Measurements from ENCODE around the gene JUND. TPM values are rescaled to one million over a fixed set of nuclear protein-coding genes. Genes with fewer than 3 reads are reported as not detected.

The JUND gene
- total RNA-seq, 1 experiment from 2014 or later: 75.0 TPM

DNA sequence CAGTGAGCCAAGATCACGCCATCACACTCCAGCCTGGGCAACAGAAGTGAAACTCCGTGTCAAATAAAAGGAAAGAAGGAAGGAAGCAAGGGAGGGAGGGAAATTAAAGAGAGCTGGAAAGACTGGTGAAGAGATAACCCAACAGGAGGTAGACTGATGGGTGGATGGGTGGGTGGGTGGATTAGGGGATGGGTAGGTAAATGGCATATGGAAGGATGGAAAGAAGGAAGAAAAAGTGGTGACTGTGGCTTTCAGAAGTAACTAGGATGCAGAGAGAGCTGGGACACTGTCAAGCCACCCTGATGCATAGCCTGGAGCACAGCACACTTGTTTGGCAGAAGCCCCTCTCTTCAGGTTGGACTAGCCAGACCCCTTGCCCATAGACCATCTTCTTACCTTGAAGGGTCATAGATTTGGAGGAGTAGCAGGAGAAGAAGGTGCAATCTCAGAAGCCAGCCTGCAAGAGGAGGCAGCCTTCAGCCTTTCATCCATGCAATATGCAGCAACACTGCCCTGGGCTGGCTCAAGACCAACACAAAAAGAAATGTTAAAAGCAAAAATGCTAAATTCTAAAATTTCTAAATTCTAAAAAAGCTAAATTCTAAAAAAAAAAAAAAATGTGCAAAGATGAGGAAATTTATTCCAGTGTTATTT lies 12.2 kb downstream of the JUND start:
- DNase-seq (ENCODE audit: low read depth): no peak

- peak; percentile 1 for DNase-seq (ENCODE audit: low read depth)
These were observed 14.4 kb downstream of the JUND start for GRCh38 chr19:18266771-18267686.

GRCh38 chr19:18265582-18265981 lies 15.8 kb downstream of the JUND start:
- no peak for DNase-seq (ENCODE audit: low read depth)

- DNase-seq (ENCODE audit: low read depth): no peak
These were observed 16.4 kb downstream of the JUND start for GRCh38 chr19:18264971-18265540.

- no peak for DNase-seq (ENCODE audit: low read depth)
These were observed 17.1 kb downstream of the JUND start for GRCh38 chr19:18264137-18264854.

- no peak for DNase-seq (ENCODE audit: low read depth)
These were observed 17.9 kb downstream of the JUND start for GRCh38 chr19:18263324-18264136.

GRCh38 chr19:18262917-18263316 lies 18.5 kb downstream of the JUND start:
- DNase-seq (ENCODE audit: low read depth): no peak

DNA sequence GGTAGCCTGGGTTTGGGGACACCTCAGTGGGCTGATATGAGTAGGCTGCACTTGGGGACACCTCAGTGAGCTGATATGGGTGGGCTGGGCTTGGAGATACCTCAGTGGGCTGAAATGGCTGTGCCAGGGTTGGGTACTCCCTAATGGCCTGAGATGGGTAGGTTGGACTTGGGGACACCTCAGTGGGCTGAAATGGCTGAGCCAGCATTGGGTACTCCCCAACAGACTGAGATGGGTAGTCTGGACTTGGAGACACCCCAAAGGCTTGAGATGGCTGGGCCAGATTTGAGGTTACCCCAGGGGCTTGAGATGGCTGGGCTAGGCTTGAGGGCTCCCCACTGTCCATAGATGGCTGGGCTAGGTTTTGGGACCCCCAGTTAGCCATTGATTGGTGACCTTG lies 19.3 kb downstream of the JUND start:
- DNase-seq (ENCODE audit: low read depth): no peak

DNA sequence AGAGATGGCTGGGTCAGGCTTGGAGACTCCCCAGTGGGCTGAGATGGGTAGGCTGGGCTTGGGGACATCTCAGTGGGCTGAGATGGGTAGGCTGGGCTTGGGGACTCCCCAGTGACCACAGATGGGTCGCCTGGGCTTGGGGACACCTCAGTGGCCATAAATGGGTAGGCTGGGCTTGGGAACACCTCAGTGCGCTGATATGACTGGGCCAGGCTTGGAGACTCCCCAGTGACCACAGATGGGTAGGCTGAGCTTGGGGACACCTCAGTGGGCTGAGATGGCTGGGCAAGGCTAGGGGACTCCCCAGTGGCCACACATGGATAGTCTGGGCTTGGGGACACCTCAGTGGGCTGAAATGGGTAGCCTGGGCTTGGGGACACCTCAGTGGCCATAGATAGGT lies 19.9 kb downstream of the JUND start:
- no peak for DNase-seq (ENCODE audit: low read depth)

GRCh38 chr19:18259893-18260292 lies 21.5 kb downstream of the JUND start:
- no peak for DNase-seq (ENCODE audit: low read depth)

DNA sequence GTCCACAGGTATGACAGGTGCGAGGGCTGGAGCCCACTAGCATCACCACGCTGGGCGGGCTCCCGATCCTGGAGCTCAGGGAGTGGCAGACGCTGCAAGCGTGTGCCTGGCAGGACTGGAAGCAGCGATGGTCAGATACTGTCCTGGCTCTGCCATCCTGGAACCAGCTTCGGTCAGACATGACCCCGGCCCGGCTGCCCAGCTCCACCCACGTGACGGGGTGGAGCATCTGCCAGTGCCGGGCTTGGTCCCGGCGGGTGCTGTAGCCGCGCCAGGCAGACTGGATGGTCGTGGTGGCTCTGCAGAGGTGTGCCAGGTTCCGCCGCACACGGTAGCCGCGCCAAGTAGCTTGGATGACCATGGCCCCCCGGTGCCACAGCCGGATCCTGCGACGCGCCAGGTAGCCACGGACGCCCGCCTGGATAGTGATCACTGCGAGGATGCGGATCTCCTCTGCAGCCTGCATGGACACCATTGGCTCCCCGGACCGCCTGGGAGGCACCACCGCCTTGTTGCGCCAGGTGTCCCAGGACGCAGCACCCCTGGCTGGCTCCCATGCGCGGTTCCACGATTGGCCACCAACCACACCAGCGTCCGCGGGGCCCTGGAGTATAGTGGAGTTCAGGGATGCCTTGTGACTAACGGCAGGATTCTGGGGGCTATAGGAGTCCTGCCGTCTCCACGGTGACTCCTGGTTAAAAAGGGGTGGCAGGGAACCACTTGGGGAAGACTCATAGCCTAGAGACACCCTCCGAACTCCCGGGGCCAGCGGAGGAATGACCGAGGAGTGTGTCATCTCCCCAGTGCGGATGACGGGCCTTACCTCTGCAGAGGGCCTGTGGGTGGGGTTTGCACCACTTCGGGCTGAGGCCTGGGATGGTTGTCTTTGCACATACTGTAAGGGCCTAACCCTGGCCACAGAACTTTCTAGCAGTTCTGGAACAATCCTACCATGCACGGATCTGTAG lies 23.6 kb downstream of the JUND start:
- no peak for DNase-seq (ENCODE audit: low read depth)

- no peak for DNase-seq (ENCODE audit: low read depth)
These were observed 26.6 kb downstream of the JUND start for GRCh38 chr19:18254546-18255503.

DNA sequence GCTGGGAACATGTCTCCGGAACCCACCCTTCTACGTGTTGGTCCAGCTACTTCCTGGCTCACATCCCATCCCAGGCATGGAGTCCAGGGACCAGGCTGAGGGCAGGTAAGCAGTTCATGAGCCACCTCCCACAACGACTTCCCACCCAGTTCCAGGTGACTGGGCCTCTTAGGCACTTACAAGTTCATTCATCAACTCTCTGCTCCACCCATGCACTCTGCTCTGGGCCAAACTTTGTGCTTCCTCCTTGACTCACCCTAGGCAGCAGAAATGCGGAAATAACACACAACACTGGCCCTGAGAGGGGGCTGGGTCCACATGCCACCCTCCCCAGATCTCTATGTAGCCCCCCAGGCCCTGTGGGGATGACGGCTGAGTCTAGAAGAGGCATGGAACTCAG lies 27.7 kb downstream of the JUND start:
- no peak for DNase-seq (ENCODE audit: low read depth)

DNA sequence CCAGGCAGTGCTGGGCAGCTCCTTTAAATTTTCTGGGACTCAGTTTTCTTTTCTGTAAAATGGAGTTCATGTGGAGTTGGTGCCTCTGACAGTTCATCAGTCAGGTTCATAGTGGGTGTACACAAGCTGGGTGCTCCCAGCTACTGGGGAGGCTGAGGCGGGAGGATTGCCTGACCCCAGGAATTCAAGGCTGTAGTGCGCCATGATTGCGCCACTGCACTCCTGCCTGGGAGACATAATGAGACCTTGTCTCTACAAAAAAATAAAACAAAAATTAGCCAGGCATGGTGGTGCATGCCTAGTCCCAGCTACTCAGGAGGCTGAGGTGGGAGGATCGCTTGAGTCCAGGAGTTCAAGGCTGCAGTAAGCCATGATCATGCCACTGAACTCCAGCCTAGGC lies 28.3 kb downstream of the JUND start:
- DNase-seq (ENCODE audit: low read depth): no peak

GRCh38 chr19:18252370-18252717 lies 29.1 kb downstream of the JUND start:
- DNase-seq (ENCODE audit: low read depth): no peak

DNA sequence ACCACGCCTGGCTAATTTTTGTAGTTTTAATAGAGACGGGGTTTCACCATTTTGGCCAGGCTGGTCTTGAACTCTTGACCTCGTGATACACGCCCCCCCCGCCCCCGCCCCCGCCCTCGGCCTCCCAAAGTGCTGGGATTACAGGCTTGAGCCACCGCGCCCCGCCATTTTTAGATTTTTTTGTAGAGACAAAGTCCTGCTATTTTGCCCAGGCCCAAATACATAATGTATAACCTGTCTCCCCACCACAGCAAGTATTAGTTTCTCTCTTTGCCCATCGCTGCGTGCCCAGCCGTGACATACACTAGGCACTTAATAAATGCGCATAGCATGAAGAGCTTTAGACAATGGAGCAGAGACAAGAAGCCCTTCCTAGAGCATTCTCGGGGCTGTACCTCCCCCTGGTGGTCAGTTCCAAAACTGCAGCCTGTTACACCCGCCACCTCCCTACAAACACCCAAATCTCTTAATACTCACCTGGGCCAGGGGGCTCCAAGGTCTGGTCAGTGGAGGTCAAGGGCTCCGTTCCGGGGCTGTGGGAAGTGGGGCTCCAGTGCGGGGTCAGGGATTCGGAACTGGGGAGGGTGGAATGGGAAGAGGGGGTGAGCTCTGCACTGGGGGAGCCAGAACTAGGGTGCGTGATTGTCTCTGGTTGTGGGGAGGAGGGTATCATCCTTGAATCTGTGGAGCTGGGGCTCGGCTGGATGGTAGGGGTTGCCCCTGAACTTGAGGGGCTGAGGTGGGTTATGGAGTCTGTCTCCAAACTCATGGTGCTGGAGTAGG lies 29.6 kb downstream of the JUND start:
- DNase-seq (ENCODE audit: low read depth): peak; percentile 74

- DNase-seq (ENCODE audit: low read depth): no peak
These were observed 31.6 kb downstream of the JUND start for GRCh38 chr19:18249834-18250233.

DNA sequence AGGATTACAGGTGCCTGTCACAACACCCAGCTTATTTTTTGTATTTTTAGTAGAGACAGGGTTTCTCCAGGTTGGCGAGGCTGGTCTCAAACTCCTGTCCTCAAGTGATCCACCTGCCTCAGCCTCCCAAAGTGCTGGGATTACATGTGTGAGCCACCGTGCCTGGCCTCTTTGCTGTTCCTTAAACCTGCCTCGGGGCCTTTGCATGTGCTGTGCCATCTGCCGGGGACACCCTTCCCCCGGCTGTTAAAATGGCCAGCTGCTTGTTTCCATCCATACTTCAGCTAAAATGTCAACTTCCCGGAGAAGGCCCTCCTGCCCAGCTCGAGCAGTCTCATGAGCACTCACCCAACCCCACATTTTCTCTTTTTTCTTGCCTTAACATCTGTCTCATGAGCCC lies 36.1 kb downstream of the JUND start:
- DNase-seq (ENCODE audit: low read depth): no peak
